ENCODE measurements around the gene SMIM13. TPM values are rescaled to one million over a fixed set of nuclear protein-coding genes. Genes with fewer than 3 reads are reported as not detected.

The SMIM13 gene
- total RNA-seq, 2 experiments from 2014 or later: 13.9 to 19.0 TPM

DNA sequence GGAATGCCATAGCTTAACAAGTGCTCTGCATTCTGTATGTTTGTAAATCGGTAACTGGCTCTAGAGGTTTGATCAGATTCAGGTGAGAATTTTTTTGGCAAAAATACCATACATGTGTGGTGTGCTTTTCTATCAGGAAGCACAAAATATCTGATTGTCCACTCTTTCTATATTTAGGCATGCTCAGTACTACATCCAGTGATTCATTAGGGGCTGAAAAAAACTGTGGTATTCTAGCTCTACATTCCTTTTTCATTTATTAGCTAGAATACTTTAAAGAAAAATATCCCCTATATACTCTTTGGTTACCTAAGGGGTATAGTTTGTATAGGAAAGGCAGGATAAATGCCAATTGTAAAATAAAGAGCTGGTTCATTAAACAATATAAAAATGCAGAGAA, 38.9 kb upstream of the SMIM13 start:
- POLR2A ChIA-PET: interaction anchor here (0.6 to 1.4 kb wide), 2 partner anchors 12 to 20 kb away, joined by 3 read pairs; no protein-coding TSS in a partner anchor
- intact Hi-C loops (cut with micrococcal nuclease; ENCODE audit: unreplicated experiment): no loop called here
- CTCF ChIA-PET (ENCODE audit: unreplicated experiment): interaction anchor here (0.5 kb wide), 1 partner anchor 200 kb away, joined by 4 read pairs; no protein-coding TSS in a partner anchor
- H3K79me2 ChIP-seq (ENCODE audit: insufficient read depth, low read depth, low read length): no peaks in the 10 kb centered on the region
- no peak overlapping the region for H3K4me3 ChIP-seq (ENCODE audit: low read depth, low read length, poor library complexity, severe bottlenecking)
- no peaks in the 10 kb centered on the region for H3K36me3 ChIP-seq (ENCODE audit: insufficient read depth, low read length)
- H3K9me2 ChIP-seq (ENCODE audit: insufficient read depth, low read length): no peaks in the 10 kb centered on the region
- TF ChIP-seq EZH2phosphoT487 (IDR thresholded peaks at IDR 0.05; ENCODE audit: borderline replicate concordance, low read depth, low read length): no peak
- TF ChIP-seq, protein P1, sequence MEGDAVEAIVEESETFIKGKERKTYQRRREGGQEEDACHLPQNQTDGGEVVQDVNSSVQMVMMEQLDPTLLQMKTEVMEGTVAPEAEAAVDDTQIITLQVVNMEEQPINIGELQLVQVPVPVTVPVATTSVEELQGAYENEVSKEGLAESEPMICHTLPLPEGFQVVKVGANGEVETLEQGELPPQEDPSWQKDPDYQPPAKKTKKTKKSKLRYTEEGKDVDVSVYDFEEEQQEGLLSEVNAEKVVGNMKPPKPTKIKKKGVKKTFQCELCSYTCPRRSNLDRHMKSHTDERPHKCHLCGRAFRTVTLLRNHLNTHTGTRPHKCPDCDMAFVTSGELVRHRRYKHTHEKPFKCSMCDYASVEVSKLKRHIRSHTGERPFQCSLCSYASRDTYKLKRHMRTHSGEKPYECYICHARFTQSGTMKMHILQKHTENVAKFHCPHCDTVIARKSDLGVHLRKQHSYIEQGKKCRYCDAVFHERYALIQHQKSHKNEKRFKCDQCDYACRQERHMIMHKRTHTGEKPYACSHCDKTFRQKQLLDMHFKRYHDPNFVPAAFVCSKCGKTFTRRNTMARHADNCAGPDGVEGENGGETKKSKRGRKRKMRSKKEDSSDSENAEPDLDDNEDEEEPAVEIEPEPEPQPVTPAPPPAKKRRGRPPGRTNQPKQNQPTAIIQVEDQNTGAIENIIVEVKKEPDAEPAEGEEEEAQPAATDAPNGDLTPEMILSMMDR (conservative IDR thresholded peaks at IDR 0.05; ENCODE audit: low read length): no peak
- H3K27ac ChIP-seq (ENCODE audit: low read depth, low read length, poor library complexity, severe bottlenecking): no peak overlapping the region
- H3K9me3 ChIP-seq (ENCODE audit: low read length): no peaks in the 10 kb centered on the region
- no peaks in the 10 kb centered on the region for H4K20me1 ChIP-seq (ENCODE audit: insufficient read depth, low read length)
- BruUV-seq (replicated peaks): no TSS peak
- H3K4me1 ChIP-seq (ENCODE audit: insufficient read depth, low read length, poor library complexity, severe bottlenecking): no peaks in the 10 kb centered on the region
- no peak for DNase-seq (ENCODE audit: low spot score)
- no peak overlapping the region for H2AFZ ChIP-seq (ENCODE audit: low read length)
- H3K4me2 ChIP-seq (ENCODE audit: low read length): no peak overlapping the region

DNA sequence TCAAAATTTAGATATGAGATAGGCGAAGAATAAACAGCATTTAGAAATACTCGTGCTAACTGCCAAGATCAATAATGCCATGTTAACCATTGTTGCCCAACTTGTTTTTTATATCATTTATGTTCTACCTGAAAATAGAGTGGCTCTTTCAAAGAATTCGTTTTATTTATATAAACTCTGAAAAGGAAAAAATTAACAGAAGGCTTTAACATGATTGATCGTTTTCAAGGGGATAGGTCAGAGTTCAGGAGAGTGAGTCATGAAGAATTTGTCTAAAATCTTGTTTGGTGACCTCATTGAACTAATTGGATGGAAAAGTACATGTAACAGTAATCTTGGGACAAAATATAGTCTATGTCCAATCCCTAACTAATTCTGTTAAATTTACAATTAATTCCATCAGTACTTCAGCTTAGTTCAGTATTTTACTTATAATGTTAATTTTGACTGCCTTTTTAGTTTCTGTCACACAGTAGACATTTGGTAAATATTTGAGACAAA, 38.5 kb upstream of the SMIM13 start:
- DNase-seq (ENCODE audit: low spot score): no peak
- H3K79me2 ChIP-seq (ENCODE audit: insufficient read depth, low read depth, low read length): no peaks in the 10 kb centered on the region
- no peak overlapping the region for H3K4me3 ChIP-seq (ENCODE audit: low read depth, low read length, poor library complexity, severe bottlenecking)
- no peaks in the 10 kb centered on the region for H3K9me2 ChIP-seq (ENCODE audit: insufficient read depth, low read length)
- H3K27ac ChIP-seq (ENCODE audit: low read depth, low read length, poor library complexity, severe bottlenecking): no peak overlapping the region
- H3K9me3 ChIP-seq (ENCODE audit: low read length): no peaks in the 10 kb centered on the region
- no peak overlapping the region for H3K4me2 ChIP-seq (ENCODE audit: low read length)
- no peaks in the 10 kb centered on the region for H3K36me3 ChIP-seq (ENCODE audit: insufficient read depth, low read length)
- no peaks in the 10 kb centered on the region for H3K4me1 ChIP-seq (ENCODE audit: insufficient read depth, low read length, poor library complexity, severe bottlenecking)
- no TSS peak for BruUV-seq (replicated peaks)
- intact Hi-C loops (cut with micrococcal nuclease; ENCODE audit: unreplicated experiment): no loop called here
- no peaks in the 10 kb centered on the region for H4K20me1 ChIP-seq (ENCODE audit: insufficient read depth, low read length)
- TF ChIP-seq, protein P1 (conservative IDR thresholded peaks at IDR 0.05; ENCODE audit: low read length): no peak
- TF ChIP-seq EZH2phosphoT487 (IDR thresholded peaks at IDR 0.05; ENCODE audit: borderline replicate concordance, low read depth, low read length): no peak
- ChIA-PET CTCF (ENCODE audit: unreplicated experiment) (no interaction called here), POLR2A (interaction anchor here (0.6 to 1.4 kb wide), 4 partner anchors 12 to 209 kb away, joined by 3 read pairs; no protein-coding TSS in a partner anchor)
- no peak overlapping the region for H2AFZ ChIP-seq (ENCODE audit: low read length)

DNA sequence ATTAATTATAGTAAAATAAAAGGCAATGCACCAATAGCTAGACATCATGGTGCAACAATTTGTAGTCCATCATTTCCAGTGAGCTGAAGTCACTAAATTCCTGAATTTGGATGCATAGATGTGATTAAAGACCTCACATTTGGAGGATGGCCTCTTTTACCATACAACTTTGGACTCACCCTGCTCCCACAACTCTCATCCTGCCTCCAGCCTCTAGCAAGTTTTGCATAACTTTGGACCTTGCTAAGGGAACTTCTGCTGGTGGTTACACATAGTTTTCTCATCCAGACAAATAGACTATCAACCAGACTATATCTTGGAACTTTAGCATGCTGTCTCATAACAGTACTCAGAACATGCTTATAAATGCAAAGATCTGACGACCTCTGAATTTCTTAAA, 36.8 kb upstream of the SMIM13 start:
- H3K27ac ChIP-seq (ENCODE audit: low read depth, low read length, poor library complexity, severe bottlenecking): no peak overlapping the region
- ChIA-PET POLR2A (interaction anchor here (0.6 to 1.5 kb wide), 5 partner anchors 9 to 578 kb away, joined by 3 read pairs; no protein-coding TSS in a partner anchor), CTCF (ENCODE audit: unreplicated experiment) (no interaction called here)
- intact Hi-C loops (cut with micrococcal nuclease; ENCODE audit: unreplicated experiment): no loop called here
- BruUV-seq (replicated peaks): no TSS peak
- H3K36me3 ChIP-seq (ENCODE audit: insufficient read depth, low read length): no peaks in the 10 kb centered on the region
- TF ChIP-seq EZH2phosphoT487 (IDR thresholded peaks at IDR 0.05; ENCODE audit: borderline replicate concordance, low read depth, low read length): no peak
- TF ChIP-seq, protein P1 (conservative IDR thresholded peaks at IDR 0.05; ENCODE audit: low read length): no peak
- no peaks in the 10 kb centered on the region for H3K79me2 ChIP-seq (ENCODE audit: insufficient read depth, low read depth, low read length)
- no peaks in the 10 kb centered on the region for H4K20me1 ChIP-seq (ENCODE audit: insufficient read depth, low read length)
- H2AFZ ChIP-seq (ENCODE audit: low read length): no peak overlapping the region
- no peak overlapping the region for H3K4me3 ChIP-seq (ENCODE audit: low read depth, low read length, poor library complexity, severe bottlenecking)
- no peak overlapping the region for H3K4me2 ChIP-seq (ENCODE audit: low read length)
- H3K4me1 ChIP-seq (ENCODE audit: insufficient read depth, low read length, poor library complexity, severe bottlenecking): no peaks in the 10 kb centered on the region
- no peaks in the 10 kb centered on the region for H3K9me2 ChIP-seq (ENCODE audit: insufficient read depth, low read length)
- no peak for DNase-seq (ENCODE audit: low spot score)
- H3K9me3 ChIP-seq (ENCODE audit: low read length): no peaks in the 10 kb centered on the region

Data from OCI-LY7 (cell line).